Right cardiac atrium (tissue), 5 donors: Measurements from ENCODE around the gene ENC1. TPM values are rescaled to one million over a fixed set of nuclear protein-coding genes. Genes with fewer than 3 reads are reported as not detected.

Source experiments
- ATAC-seq, 2 donors: fragments of 200-7000 bp; cut with Tn5 transposase; one replicate each; pipeline versions ENCODE4 v1.8.0 to v1.9.1; 2020; ENCODE audit warnings: moderate library complexity in 2 of 2, mild to moderate bottlenecking in 1 of 2
- DNase-seq, 3 donors: peaks; one replicate each; pipeline ENCODE4 v3.0.0-alpha.2; 2020
- H3K27ac ChIP-seq: one replicate; pipeline ENCODE4 v1.5.1; 2013; ENCODE audit warnings: mild to moderate bottlenecking, low read length, control low read depth, moderate library complexity
- H3K27me3 ChIP-seq: one replicate; pipeline ENCODE4 v1.6.1; 2013; ENCODE audit not compliant: control insufficient read depth, insufficient read depth
- H3K4me1 ChIP-seq: one replicate; pipeline ENCODE4 v1.6.1; 2013; ENCODE audit warnings: low read length; ENCODE audit not compliant: control insufficient read depth, insufficient read depth
- H3K4me3 ChIP-seq: one replicate; pipeline ENCODE4 v1.5.1; 2013; ENCODE audit warnings: low read length, control low read depth
- H3K9me3 ChIP-seq: one replicate; pipeline ENCODE4 v1.6.1; 2013; ENCODE audit warnings: low read length; ENCODE audit not compliant: control insufficient read depth
- WGBS: extraction: QIAGEN DNeasy Blood & Tissue Kit; methylation state at CpG from one replicate; pipeline ENCODE4 v1.1.7; 2013; 5-methylcytosine and 5-hydroxymethylcytosine counted together
- intact Hi-C, 4 donors: fragments of 100-400 bp; cut with DNase I; formaldehyde crosslinking; loops; one replicate each; pipeline versions ENCODE4 v1.11.0 to v1.14.0; 2022 to 2023
- polyA plus RNA-seq: library from polyadenylated mRNA; stranded (reverse); fragments of 200-250 nt; gene quantifications from one replicate; pipeline ENCODE4 v1.2.3, GENCODE V29; 2013
- total RNA-seq, 4 donors: library from RNA; stranded (reverse); fragmentation: NEBNext Ultra II Directional; extraction: Animal tissue kit (Norgen Biotek cat#: 25700); gene quantifications; one replicate each; pipeline ENCODE4 v1.2.1, GENCODE V29; 2021
- donor health status: healthy with polysubstance abuse.
- donor health status: DM: no; HTN: yes; CAD: no.
- donor health status: DM: no; HTN: no; CAD: no.
- donor health status: DM: no; HTN: yes; CAD: no; lungs with severe emphysema.
- donor health status: DM: yes; HTN: yes; CAD: no.

ENC1 gene
- total and polyA plus RNA-seq, 5 donors = 2.9 to 14.9 (median 5.7) TPM

- Histone ChIP-seq H3K27ac (no peak overlapping the region), H3K9me3 (no peaks in the 10 kb centered on the region), H3K4me3 (no peak overlapping the region), H3K27me3 (no peaks in the 10 kb centered on the region), H3K4me1 (no peaks in the 10 kb centered on the region)
- WGBS = 46% methylated on average over 2 of the region's 2 CpGs
- ATAC-seq = no peak
- DNase-seq = no peak
- intact Hi-C loops = no loop called here
These were observed 16.6 kb upstream of the ENC1 start for GRCh38 chr5:74657165-74657564.

DNA sequence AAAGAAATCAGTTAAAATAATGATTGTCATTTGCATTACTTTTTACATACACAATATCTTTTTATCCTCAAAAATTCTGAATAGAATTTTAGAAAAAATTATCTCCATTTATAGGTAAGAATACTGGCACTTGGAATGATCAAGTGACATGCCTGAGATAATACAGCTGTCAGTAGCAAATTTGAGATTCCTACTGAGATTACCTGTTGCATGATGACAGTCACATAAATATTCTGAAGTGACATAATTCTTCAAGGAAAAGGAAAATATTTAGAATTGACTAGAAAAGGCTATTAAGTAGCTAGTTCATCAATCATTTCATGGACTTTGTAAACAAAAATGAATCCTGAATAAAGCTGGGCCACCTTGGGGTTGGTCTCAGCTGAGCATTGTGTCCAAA, 15.2 kb upstream of the ENC1 start:
- no peaks in the 10 kb centered on the region for H3K4me1 ChIP-seq
- H3K4me3 ChIP-seq = no peak overlapping the region
- H3K9me3 ChIP-seq = no peaks in the 10 kb centered on the region
- no peak overlapping the region for H3K27ac ChIP-seq
- intact Hi-C loops = no loop called here
- no peak for ATAC-seq
- H3K27me3 ChIP-seq = no peaks in the 10 kb centered on the region
- no peak for DNase-seq

GRCh38 chr5:74655206-74655605, 14.7 kb upstream of the ENC1 start:
- H3K27me3 ChIP-seq = no peaks in the 10 kb centered on the region
- DNase-seq = no peak
- WGBS = 82% methylated on average over 6 of the region's 6 CpGs
- H3K27ac ChIP-seq = no peak overlapping the region
- intact Hi-C loops = no loop called here
- no peak overlapping the region for H3K4me3 ChIP-seq
- H3K9me3 ChIP-seq = no peaks in the 10 kb centered on the region
- H3K4me1 ChIP-seq = no peaks in the 10 kb centered on the region
- ATAC-seq = no peak

- no peak overlapping the region for H3K27ac ChIP-seq
- H3K27me3 ChIP-seq = no peaks in the 10 kb centered on the region
- no peaks in the 10 kb centered on the region for H3K4me1 ChIP-seq
- 89% methylated on average over 5 of the region's 5 CpGs for WGBS
- DNase-seq (no peak), ATAC-seq (no peak)
- no peak overlapping the region for H3K4me3 ChIP-seq
- no peaks in the 10 kb centered on the region for H3K9me3 ChIP-seq
- intact Hi-C loops = no loop called here
These were observed 13.5 kb upstream of the ENC1 start for GRCh38 chr5:74653991-74654390.

- 94% methylated on average over 3 of the region's 3 CpGs for WGBS
- no peak for ATAC-seq
- no peak for DNase-seq
- Histone ChIP-seq H3K4me3 (no peak overlapping the region), H3K27me3 (no peaks in the 10 kb centered on the region), H3K27ac (no peak overlapping the region), H3K9me3 (no peaks in the 10 kb centered on the region), H3K4me1 (no peaks in the 10 kb centered on the region)
- intact Hi-C loops = no loop called here
These were observed 12.0 kb upstream of the ENC1 start for GRCh38 chr5:74652576-74652975.

- Histone ChIP-seq H3K27me3 (no peaks in the 10 kb centered on the region), H3K27ac (no peak overlapping the region), H3K4me1 (no peaks in the 10 kb centered on the region), H3K9me3 (no peaks in the 10 kb centered on the region), H3K4me3 (no peak overlapping the region)
- no peak for ATAC-seq
- intact Hi-C loops = no loop called here
- DNase-seq = no peak
- WGBS = 91% methylated on average over 3 of the region's 3 CpGs
These were observed 11.2 kb upstream of the ENC1 start for GRCh38 chr5:74651710-74652109.

DNA sequence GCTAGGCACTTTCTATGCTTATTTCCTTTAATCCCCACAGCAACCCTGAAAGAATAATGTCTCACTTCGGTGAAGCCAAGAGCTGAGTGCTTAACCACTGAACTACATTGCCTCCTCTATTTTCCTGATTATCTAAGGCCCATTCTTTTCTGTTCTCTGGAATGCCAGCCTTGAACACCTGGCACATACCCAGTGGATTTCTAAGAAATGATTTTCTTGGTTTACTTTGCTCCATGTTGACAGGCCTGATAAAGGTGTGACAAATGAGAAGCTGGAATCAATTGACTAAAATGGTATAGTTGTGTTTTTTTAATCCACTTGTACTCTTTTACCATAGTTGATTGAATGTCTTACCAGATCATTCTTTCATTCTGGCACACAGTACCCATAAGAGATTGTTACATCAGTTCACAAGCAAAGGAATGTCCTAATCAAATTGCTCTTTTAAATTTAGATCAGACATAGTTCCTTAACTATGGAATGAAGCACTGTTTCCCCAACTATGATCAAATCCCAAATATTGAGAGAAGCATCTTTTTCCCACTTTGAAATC, 9.0 kb upstream of the ENC1 start:
- Histone ChIP-seq H3K9me3 (no peaks in the 10 kb centered on the region), H3K4me1 (no peaks in the 10 kb centered on the region), H3K4me3 (no peak overlapping the region), H3K27ac (no peak overlapping the region), H3K27me3 (no peaks in the 10 kb centered on the region)
- no peak for DNase-seq
- ATAC-seq = no peak
- intact Hi-C loops = loop anchor here in 3 of 4 donors (2.0 to 10.0 kb wide), 3 partner anchors 747 to 865 kb away; no protein-coding TSS in a partner anchor
- 31% methylated on average over 1 of the region's 1 CpG for WGBS

GRCh38 chr5:74648835-74649293, 8.3 kb upstream of the ENC1 start:
- intact Hi-C loops = loop anchor here in 3 of 4 donors (2.0 to 10.0 kb wide), 3 partner anchors 746 to 864 kb away; no protein-coding TSS in a partner anchor
- ATAC-seq (peak; percentile 86 to 89), DNase-seq (no peak)
- no peaks in the 10 kb centered on the region for H3K27me3 ChIP-seq
- H3K9me3 ChIP-seq = no peaks in the 10 kb centered on the region
- no peak overlapping the region for H3K4me3 ChIP-seq
- WGBS = 16% methylated on average over 6 of the region's 6 CpGs
- H3K4me1 ChIP-seq = no peaks in the 10 kb centered on the region
- no peak overlapping the region for H3K27ac ChIP-seq

GRCh38 chr5:74647096-74647495, 6.6 kb upstream of the ENC1 start:
- WGBS = 68% methylated on average over 1 of the region's 1 CpG
- Histone ChIP-seq H3K4me3 (no peak overlapping the region), H3K27me3 (no peaks in the 10 kb centered on the region), H3K27ac (no peak overlapping the region), H3K4me1 (no peaks in the 10 kb centered on the region), H3K9me3 (no peaks in the 10 kb centered on the region)
- no peak for DNase-seq
- ATAC-seq = no peak
- intact Hi-C loops = loop anchor here in 2 of 4 donors (2.0 to 10.0 kb wide), 3 partner anchors 742 to 862 kb away; no protein-coding TSS in a partner anchor

GRCh38 chr5:74643111-74643562, 2.6 kb upstream of the ENC1 start:
- 37% methylated on average over 4 of the region's 4 CpGs for WGBS
- ATAC-seq (peak in 1 of 2 donors; percentile 10), DNase-seq (peak in 1 of 3 donors; percentile 33)
- H3K27ac ChIP-seq = no peak overlapping the region
- H3K4me1 ChIP-seq = no peaks in the 10 kb centered on the region
- no peak overlapping the region for H3K4me3 ChIP-seq
- H3K9me3 ChIP-seq = no peaks in the 10 kb centered on the region
- intact Hi-C loops = loop anchor here in 2 of 4 donors (5.0 to 10.0 kb wide), 2 partner anchors 606 to 858 kb away; no protein-coding TSS in a partner anchor
- no peaks in the 10 kb centered on the region for H3K27me3 ChIP-seq

DNA sequence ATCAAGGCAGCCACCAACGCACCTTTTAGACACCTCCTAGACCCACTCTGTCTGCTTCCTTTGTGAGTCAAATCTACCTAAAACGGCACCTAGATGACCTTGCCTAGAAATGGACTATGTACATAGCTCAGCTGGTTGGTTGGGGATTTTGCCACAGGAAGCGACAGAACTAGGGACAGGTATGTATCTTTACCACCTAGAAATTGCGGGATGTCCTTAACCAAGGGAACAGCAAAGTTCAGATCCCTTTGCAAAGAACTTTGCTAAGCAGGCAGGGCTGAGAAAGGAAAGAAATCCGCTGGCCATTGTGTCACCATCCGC, 2.0 kb upstream of the ENC1 start:
- no peak overlapping the region for H3K27ac ChIP-seq
- WGBS = 65% methylated on average over 6 of the region's 6 CpGs
- intact Hi-C loops = loop anchor here in 2 of 4 donors (5.0 to 10.0 kb wide), 2 partner anchors 605 to 858 kb away; no protein-coding TSS in a partner anchor
- no peak for ATAC-seq
- H3K4me1 ChIP-seq = no peaks in the 10 kb centered on the region
- no peaks in the 10 kb centered on the region for H3K9me3 ChIP-seq
- DNase-seq = no peak
- H3K4me3 ChIP-seq = no peak overlapping the region
- H3K27me3 ChIP-seq = no peaks in the 10 kb centered on the region
